ENCODE data around the gene ANGPTL7. TPM values are rescaled to one million over a fixed set of nuclear protein-coding genes. Genes with fewer than 3 reads are reported as not detected.

ANGPTL7 gene
- total and polyA plus RNA-seq, 10 of the 15 experiments (the other 5 are each of a cell fraction or from before 2014, with no cell fraction given), result 0.09 TPM; not detected in 9

DNA sequence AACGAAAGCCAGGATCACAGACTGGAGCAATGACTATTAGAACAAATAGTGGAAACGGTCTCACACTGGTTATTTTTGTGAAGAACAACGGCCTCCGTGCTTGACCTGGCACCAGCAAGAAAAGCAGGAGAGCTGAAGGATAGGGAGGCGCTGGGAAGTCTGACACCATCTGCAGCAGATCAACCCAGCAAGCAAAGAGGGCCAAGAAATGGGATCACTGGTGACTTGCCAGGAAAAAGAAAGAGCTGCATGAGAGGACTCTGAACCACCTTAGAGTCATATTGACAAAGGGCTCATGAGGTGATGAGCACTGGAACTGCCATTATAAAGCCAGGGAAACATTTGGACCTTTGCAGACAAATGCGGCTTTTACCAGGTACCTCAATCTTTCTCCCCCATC, 48.2 kb downstream of the ANGPTL7 start:
- no TSS peak for BruUV-seq (replicated peaks)
- H3K9ac ChIP-seq (ENCODE audit: control insufficient read depth, insufficient read depth, low read length), result no peak overlapping the region
- no peak for ATAC-seq
- no peak for DNase-seq (ENCODE audit: low read depth, low spot score)
- H3K36me3 ChIP-seq (ENCODE audit: control insufficient read depth in 2 of 2, insufficient read depth in 2 of 2, low read length in 1 of 2), result peaks cover 18 to 35% of the 10 kb centered on the region in 2 experiments
- H3K79me2 ChIP-seq (ENCODE audit: control insufficient read depth, insufficient read depth, low read length), result no peaks in the 10 kb centered on the region
- CTCF ChIA-PET, result interaction anchor here (1.2 kb wide), 2 partner anchors 127 to 404 kb away, joined by 4 to 6 read pairs; no protein-coding TSS in a partner anchor
- H2AFZ ChIP-seq (ENCODE audit: control insufficient read depth, low read depth, low read length), result no peak overlapping the region
- no peaks in the 10 kb centered on the region for H4K20me1 ChIP-seq (ENCODE audit: control insufficient read depth, insufficient read depth)
- H3K9me3 ChIP-seq (replicated peaks; ENCODE audit: control insufficient read depth, insufficient read depth, low read length), result no peaks in the 10 kb centered on the region
- POLR2A ChIA-PET, result no interaction called here
- peaks cover 3% of the 10 kb centered on the region; the same call in 1 of the 2 replicates for H3K4me1 ChIP-seq (ENCODE audit: control insufficient read depth, insufficient read depth, low read length)
- TF ChIP-seq, protein P1, sequence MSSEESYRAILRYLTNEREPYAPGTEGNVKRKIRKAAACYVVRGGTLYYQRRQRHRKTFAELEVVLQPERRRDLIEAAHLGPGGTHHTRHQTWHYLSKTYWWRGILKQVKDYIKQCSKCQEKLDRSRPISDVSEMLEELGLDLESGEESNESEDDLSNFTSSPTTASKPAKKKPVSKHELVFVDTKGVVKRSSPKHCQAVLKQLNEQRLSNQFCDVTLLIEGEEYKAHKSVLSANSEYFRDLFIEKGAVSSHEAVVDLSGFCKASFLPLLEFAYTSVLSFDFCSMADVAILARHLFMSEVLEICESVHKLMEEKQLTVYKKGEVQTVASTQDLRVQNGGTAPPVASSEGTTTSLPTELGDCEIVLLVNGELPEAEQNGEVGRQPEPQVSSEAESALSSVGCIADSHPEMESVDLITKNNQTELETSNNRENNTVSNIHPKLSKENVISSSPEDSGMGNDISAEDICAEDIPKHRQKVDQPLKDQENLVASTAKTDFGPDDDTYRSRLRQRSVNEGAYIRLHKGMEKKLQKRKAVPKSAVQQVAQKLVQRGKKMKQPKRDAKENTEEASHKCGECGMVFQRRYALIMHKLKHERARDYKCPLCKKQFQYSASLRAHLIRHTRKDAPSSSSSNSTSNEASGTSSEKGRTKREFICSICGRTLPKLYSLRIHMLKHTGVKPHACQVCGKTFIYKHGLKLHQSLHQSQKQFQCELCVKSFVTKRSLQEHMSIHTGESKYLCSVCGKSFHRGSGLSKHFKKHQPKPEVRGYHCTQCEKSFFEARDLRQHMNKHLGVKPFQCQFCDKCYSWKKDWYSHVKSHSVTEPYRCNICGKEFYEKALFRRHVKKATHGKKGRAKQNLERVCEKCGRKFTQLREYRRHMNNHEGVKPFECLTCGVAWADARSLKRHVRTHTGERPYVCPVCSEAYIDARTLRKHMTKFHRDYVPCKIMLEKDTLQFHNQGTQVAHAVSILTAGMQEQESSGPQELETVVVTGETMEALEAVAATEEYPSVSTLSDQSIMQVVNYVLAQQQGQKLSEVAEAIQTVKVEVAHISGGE (CRISPR knock-in tag; IDR thresholded peaks at IDR 0.05), result no peak
- SMC1A ChIA-PET (ENCODE audit: uncharacterized antibody, unreplicated experiment), result no interaction called here
- no peak overlapping the region for H3K4me2 ChIP-seq (ENCODE audit: control insufficient read depth, insufficient read depth)
- RAD21 ChIA-PET (ENCODE audit: unreplicated experiment), result no interaction called here
- in situ Hi-C loops (cut with MboI), result loop anchor here (5.0 kb wide), 1 partner anchor 405 kb away; no protein-coding TSS in a partner anchor
- FAIRE-seq, result no peak
- H3K27ac ChIP-seq (ENCODE audit: control insufficient read depth, insufficient read depth), result no peak overlapping the region
- intact Hi-C loops (cut with micrococcal nuclease; ENCODE audit: unreplicated experiment), result no loop called here
- no peaks in the 10 kb centered on the region for H3K27me3 ChIP-seq (replicated peaks in 1 of 2; ENCODE audit: control insufficient read depth in 2 of 2, insufficient read depth in 2 of 2, low read length in 1 of 2)
- no peak overlapping the region for H3K4me3 ChIP-seq
- 76% methylated on average over 6 of the region's 6 CpGs for WGBS (ENCODE audit: insufficient coverage, insufficient replicate concordance, low lambda C conversion rate, missing lambda C conversion rate)

DNA sequence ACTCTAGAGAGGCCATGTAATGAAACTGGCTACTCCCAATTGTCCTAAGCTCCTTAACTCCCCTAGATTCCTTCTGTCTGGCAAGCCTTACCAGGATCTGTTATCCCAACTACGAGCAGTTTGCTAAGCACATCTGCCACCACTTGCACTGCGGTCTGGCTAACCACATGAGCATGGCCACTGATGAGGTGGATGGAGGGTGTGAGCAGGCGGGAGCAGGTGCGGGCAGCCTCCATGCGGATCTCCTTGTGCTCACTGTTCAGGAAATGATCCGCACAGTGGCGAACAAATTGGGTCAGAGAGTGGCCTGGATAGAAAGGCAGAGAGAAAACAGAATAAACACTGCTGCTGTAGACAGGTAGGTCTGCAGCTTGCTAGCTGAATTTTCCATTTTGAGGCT, 49.2 kb downstream of the ANGPTL7 start:
- Histone ChIP-seq H3K4me3 (no peak overlapping the region), H3K9ac (ENCODE audit: control insufficient read depth, insufficient read depth, low read length) (no peak overlapping the region), H3K27me3 (replicated peaks in 1 of 2; ENCODE audit: control insufficient read depth in 2 of 2, insufficient read depth in 2 of 2, low read length in 1 of 2) (no peaks in the 10 kb centered on the region), H2AFZ (ENCODE audit: control insufficient read depth, low read depth, low read length) (no peak overlapping the region), H3K4me2 (ENCODE audit: control insufficient read depth, insufficient read depth) (no peak overlapping the region), H4K20me1 (ENCODE audit: control insufficient read depth, insufficient read depth) (no peaks in the 10 kb centered on the region; the same call in 1 of the 2 replicates), H3K79me2 (ENCODE audit: control insufficient read depth, insufficient read depth, low read length) (no peaks in the 10 kb centered on the region), H3K27ac (ENCODE audit: control insufficient read depth, insufficient read depth) (no peak overlapping the region), H3K9me3 (replicated peaks; ENCODE audit: control insufficient read depth, insufficient read depth, low read length) (no peaks in the 10 kb centered on the region), H3K36me3 (ENCODE audit: control insufficient read depth in 2 of 2, insufficient read depth in 2 of 2, low read length in 1 of 2) (peaks cover 18 to 32% of the 10 kb centered on the region in 2 experiments), H3K4me1 (ENCODE audit: control insufficient read depth, insufficient read depth, low read length) (peaks cover 3% of the 10 kb centered on the region; the same call in 1 of the 2 replicates)
- DNase-seq (ENCODE audit: low read depth, low spot score) (no peak), FAIRE-seq (no peak), ATAC-seq (no peak)
- ChIA-PET SMC1A (ENCODE audit: uncharacterized antibody, unreplicated experiment) (no interaction called here), POLR2A (interaction anchor here (0.6 kb wide), 1 partner anchor 729 kb away, joined by 6 read pairs; no protein-coding TSS in a partner anchor), RAD21 (ENCODE audit: unreplicated experiment) (no interaction called here), CTCF (interaction anchor here (1.2 to 1.5 kb wide), 3 partner anchors 9 to 201 kb away, joined by 3 to 4 read pairs (median 4); no protein-coding TSS in a partner anchor)
- in situ Hi-C loops (cut with MboI) (loop anchor here (5.0 kb wide), 1 partner anchor 404 kb away; no protein-coding TSS in a partner anchor), intact Hi-C loops (cut with micrococcal nuclease; ENCODE audit: unreplicated experiment) (no loop called here)
- no TSS peak for BruUV-seq (replicated peaks)
- WGBS (ENCODE audit: insufficient coverage, insufficient replicate concordance, low lambda C conversion rate, missing lambda C conversion rate), result 98% methylated on average over 7 of the region's 7 CpGs
- TF ChIP-seq CBFB (IDR thresholded peaks at IDR 0.05; ENCODE audit: low read depth), result no peak
- TF ChIP-seq JUND (IDR thresholded peaks at IDR 0.05; ENCODE audit: low read depth, low read length), result no peak
- TF ChIP-seq CBX5 (IDR thresholded peaks at IDR 0.05; ENCODE audit: low read depth), result no peak
- TF ChIP-seq CBX3 (IDR thresholded peaks at IDR 0.05; ENCODE audit: borderline replicate concordance, low read depth), result no peak
- TF ChIP-seq IKZF1 (conservative IDR thresholded peaks at IDR 0.05), result no peak
- no peak for TF ChIP-seq BRCA1 (IDR thresholded peaks at IDR 0.05; ENCODE audit: low read depth, low read length)
- TF ChIP-seq POLR2A (IDR thresholded peaks at IDR 0.05; ENCODE audit: low read depth, low read length), result no peak
- TF ChIP-seq HDAC6 (IDR thresholded peaks at IDR 0.05; ENCODE audit: unreplicated experiment), result no peak
- TF ChIP-seq, protein P2, sequence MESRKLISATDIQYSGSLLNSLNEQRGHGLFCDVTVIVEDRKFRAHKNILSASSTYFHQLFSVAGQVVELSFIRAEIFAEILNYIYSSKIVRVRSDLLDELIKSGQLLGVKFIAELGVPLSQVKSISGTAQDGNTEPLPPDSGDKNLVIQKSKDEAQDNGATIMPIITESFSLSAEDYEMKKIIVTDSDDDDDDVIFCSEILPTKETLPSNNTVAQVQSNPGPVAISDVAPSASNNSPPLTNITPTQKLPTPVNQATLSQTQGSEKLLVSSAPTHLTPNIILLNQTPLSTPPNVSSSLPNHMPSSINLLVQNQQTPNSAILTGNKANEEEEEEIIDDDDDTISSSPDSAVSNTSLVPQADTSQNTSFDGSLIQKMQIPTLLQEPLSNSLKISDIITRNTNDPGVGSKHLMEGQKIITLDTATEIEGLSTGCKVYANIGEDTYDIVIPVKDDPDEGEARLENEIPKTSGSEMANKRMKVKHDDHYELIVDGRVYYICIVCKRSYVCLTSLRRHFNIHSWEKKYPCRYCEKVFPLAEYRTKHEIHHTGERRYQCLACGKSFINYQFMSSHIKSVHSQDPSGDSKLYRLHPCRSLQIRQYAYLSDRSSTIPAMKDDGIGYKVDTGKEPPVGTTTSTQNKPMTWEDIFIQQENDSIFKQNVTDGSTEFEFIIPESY (IDR thresholded peaks at IDR 0.05), result no peak
- no peak for TF ChIP-seq KAT2A (conservative IDR thresholded peaks at IDR 0.05; ENCODE audit: control insufficient read depth, low read depth, low read length)
- no peak for TF ChIP-seq BCL11A (IDR thresholded peaks at IDR 0.05; ENCODE audit: low read depth, low read length)
- TF ChIP-seq SMAD5 (IDR thresholded peaks at IDR 0.05; ENCODE audit: low read depth), result no peak
- TF ChIP-seq EED (IDR thresholded peaks at IDR 0.05; ENCODE audit: low read depth), result no peak
- TF ChIP-seq ZNF24 (IDR thresholded peaks at IDR 0.05), result no peak

Data from GM12878 (cell line).